ENCODE data around the gene HTR3A. TPM values are rescaled to one million over a fixed set of nuclear protein-coding genes. Genes with fewer than 3 reads are reported as not detected.

HTR3A gene
- total RNA-seq, 1 donor from 2014 or later: 0.27 TPM

GRCh38 chr11:114001416-114001815, 26.5 kb downstream of the HTR3A start:
- no peaks in the 10 kb centered on the region for H3K4me1 Mint-ChIP-seq (ENCODE audit: unreplicated experiment)
- H3K36me3 Mint-ChIP-seq: no peaks in the 10 kb centered on the region
- peaks cover 42% of the 10 kb centered on the region for H3K27me3 Mint-ChIP-seq

GRCh38 chr11:114008331-114008730, 33.4 kb downstream of the HTR3A start:
- Mint-ChIP-seq H3K4me3 (no peak overlapping the region), H3K27me3 (peaks cover 43% of the 10 kb centered on the region), H3K9me3 (no peaks in the 10 kb centered on the region), H3K4me1 (ENCODE audit: unreplicated experiment) (no peaks in the 10 kb centered on the region), H3K27ac (no peak overlapping the region), H3K36me3 (no peaks in the 10 kb centered on the region)
- no peak for DNase-seq (ENCODE audit: extremely low spot score, unreplicated experiment)
- no peak for TF ChIP-seq CTCF (conservative IDR thresholded peaks at IDR 0.05)

More at GRCh38 chr11:114001416-114001815, 26.5 kb downstream of the HTR3A start:
- TF ChIP-seq CTCF (conservative IDR thresholded peaks at IDR 0.05): no peak
- Mint-ChIP-seq H3K9me3 (no peaks in the 10 kb centered on the region), H3K4me3 (no peak overlapping the region), H3K27ac (no peak overlapping the region)
- no peak for DNase-seq (ENCODE audit: extremely low spot score, unreplicated experiment)

GRCh38 chr11:114010931-114011330, 36.0 kb downstream of the HTR3A start:
- Mint-ChIP-seq H3K4me3 (no peak overlapping the region), H3K36me3 (no peaks in the 10 kb centered on the region), H3K9me3 (no peaks in the 10 kb centered on the region), H3K27ac (no peak overlapping the region), H3K4me1 (ENCODE audit: unreplicated experiment) (no peaks in the 10 kb centered on the region), H3K27me3 (peaks cover 37% of the 10 kb centered on the region)
- no peak for TF ChIP-seq CTCF (conservative IDR thresholded peaks at IDR 0.05)
- no peak for DNase-seq (ENCODE audit: extremely low spot score, unreplicated experiment)

GRCh38 chr11:114011443-114011842, 36.5 kb downstream of the HTR3A start:
- Mint-ChIP-seq H3K4me1 (ENCODE audit: unreplicated experiment) (no peaks in the 10 kb centered on the region), H3K27me3 (peaks cover 37% of the 10 kb centered on the region), H3K9me3 (no peaks in the 10 kb centered on the region), H3K27ac (no peak overlapping the region), H3K36me3 (no peaks in the 10 kb centered on the region), H3K4me3 (no peak overlapping the region)
- no peak for DNase-seq (ENCODE audit: extremely low spot score, unreplicated experiment)
- no peak for TF ChIP-seq CTCF (conservative IDR thresholded peaks at IDR 0.05)

GRCh38 chr11:114015117-114015516, 40.2 kb downstream of the HTR3A start:
- TF ChIP-seq CTCF (conservative IDR thresholded peaks at IDR 0.05): no peak
- no peak for DNase-seq (ENCODE audit: extremely low spot score, unreplicated experiment)
- Mint-ChIP-seq H3K27me3 (peaks cover 33% of the 10 kb centered on the region), H3K9me3 (no peaks in the 10 kb centered on the region), H3K4me1 (ENCODE audit: unreplicated experiment) (no peaks in the 10 kb centered on the region), H3K36me3 (no peaks in the 10 kb centered on the region), H3K4me3 (no peak overlapping the region), H3K27ac (no peak overlapping the region)

- no peaks in the 10 kb centered on the region for H3K9me3 Mint-ChIP-seq
- no peak overlapping the region for H3K27ac Mint-ChIP-seq
- H3K27me3 Mint-ChIP-seq: peaks cover 28% of the 10 kb centered on the region
- no peak overlapping the region for H3K4me3 Mint-ChIP-seq
- H3K36me3 Mint-ChIP-seq: no peaks in the 10 kb centered on the region
- TF ChIP-seq CTCF (conservative IDR thresholded peaks at IDR 0.05): no peak
- H3K4me1 Mint-ChIP-seq (ENCODE audit: unreplicated experiment): no peaks in the 10 kb centered on the region
- DNase-seq (ENCODE audit: extremely low spot score, unreplicated experiment): no peak
Observed at GRCh38 chr11:114016986-114017385, 42.1 kb downstream of the HTR3A start.
